Measurements from ENCODE around the gene CYTH4.

Gene CYTH4

GRCh38 chr22:37258753-37259401, 23.4 kb upstream of the CYTH4 start:
- DNase-seq (ENCODE audit: low read depth) = no peak
- no peak overlapping the region for H3K4me3 ChIP-seq (ENCODE audit: low read depth, low read length)
- TF ChIP-seq POLR2A (IDR thresholded peaks at IDR 0.05; ENCODE audit: extremely low read depth, insufficient read length) (no peak), CTCF (IDR thresholded peaks at IDR 0.05; ENCODE audit: low read depth, low read length) (no peak), MYC (IDR thresholded peaks at IDR 0.05; ENCODE audit: low read depth, low read length) (no peak), MAX (IDR thresholded peaks at IDR 0.05; ENCODE audit: low read depth, low read length) (no peak)

GRCh38 chr22:37259540-37260029, 22.7 kb upstream of the CYTH4 start:
- DNase-seq (ENCODE audit: low read depth) = no peak
- TF ChIP-seq MYC (IDR thresholded peaks at IDR 0.05; ENCODE audit: low read depth, low read length) (no peak), MAX (IDR thresholded peaks at IDR 0.05; ENCODE audit: low read depth, low read length) (no peak), CTCF (IDR thresholded peaks at IDR 0.05; ENCODE audit: low read depth, low read length) (peak; percentile 24)
- H3K4me3 ChIP-seq (ENCODE audit: low read depth, low read length) = no peak overlapping the region

GRCh38 chr22:37260155-37260795, 22.0 kb upstream of the CYTH4 start:
- DNase-seq (ENCODE audit: low read depth) = no peak
- no peak for TF ChIP-seq MAX (IDR thresholded peaks at IDR 0.05; ENCODE audit: low read depth, low read length)
- no peak for TF ChIP-seq POLR2A (IDR thresholded peaks at IDR 0.05; ENCODE audit: extremely low read depth, insufficient read length)
- TF ChIP-seq CTCF (IDR thresholded peaks at IDR 0.05; ENCODE audit: low read depth, low read length) = no peak
- no peak for TF ChIP-seq MYC (IDR thresholded peaks at IDR 0.05; ENCODE audit: low read depth, low read length)
- no peak overlapping the region for H3K4me3 ChIP-seq (ENCODE audit: low read depth, low read length)

- DNase-seq (ENCODE audit: low read depth) = peak; percentile 65
- no peak overlapping the region for H3K4me3 ChIP-seq (ENCODE audit: low read depth, low read length)
- TF ChIP-seq MAX (IDR thresholded peaks at IDR 0.05; ENCODE audit: low read depth, low read length) (0 out of 2 replicates have a peak, but pooled peaks have one; percentile 5), MYC (IDR thresholded peaks at IDR 0.05; ENCODE audit: low read depth, low read length) (no peak), CTCF (IDR thresholded peaks at IDR 0.05; ENCODE audit: low read depth, low read length) (peak; percentile 90)
Measured at GRCh38 chr22:37260901-37261336, 21.4 kb upstream of the CYTH4 start.

GRCh38 chr22:37262346-37262745, 20.0 kb upstream of the CYTH4 start:
- TF ChIP-seq POLR2A (IDR thresholded peaks at IDR 0.05; ENCODE audit: extremely low read depth, insufficient read length) (no peak), MYC (IDR thresholded peaks at IDR 0.05; ENCODE audit: low read depth, low read length) (no peak), MAX (IDR thresholded peaks at IDR 0.05; ENCODE audit: low read depth, low read length) (no peak), CTCF (IDR thresholded peaks at IDR 0.05; ENCODE audit: low read depth, low read length) (no peak)

More at GRCh38 chr22:37262346-37262745, 20.0 kb upstream of the CYTH4 start:
- no peak for DNase-seq (ENCODE audit: low read depth)
- H3K4me3 ChIP-seq (ENCODE audit: low read depth, low read length) = no peak overlapping the region

Measured in NB4 (cell line).